M059J (cell line): ENCODE data around the gene MTHFD1L. TPM values are rescaled to one million over a fixed set of nuclear protein-coding genes. Genes with fewer than 3 reads are reported as not detected.
"Not testable (repeated sequence)": the region's sequence is repeated elsewhere in the genome, so short reads cannot be mapped to it uniquely, and the experiment has no call there.

Experiments used
- DNase-seq: peaks from one replicate; pipeline ENCODE4 v3.0.0-alpha.2; 2012; ENCODE audit warnings: low read depth
- total RNA-seq: library from RNA; depleted of rRNA; stranded (reverse); fragments of >200 nt; shearing (Covaris generic); gene quantifications from 2 replicates; pipeline ENCODE4 v1.2.3, GENCODE V29; 2014; rRNA removed

MTHFD1L gene
- 4.7 and 10.9 TPM in 2 replicates for total RNA-seq

DNA sequence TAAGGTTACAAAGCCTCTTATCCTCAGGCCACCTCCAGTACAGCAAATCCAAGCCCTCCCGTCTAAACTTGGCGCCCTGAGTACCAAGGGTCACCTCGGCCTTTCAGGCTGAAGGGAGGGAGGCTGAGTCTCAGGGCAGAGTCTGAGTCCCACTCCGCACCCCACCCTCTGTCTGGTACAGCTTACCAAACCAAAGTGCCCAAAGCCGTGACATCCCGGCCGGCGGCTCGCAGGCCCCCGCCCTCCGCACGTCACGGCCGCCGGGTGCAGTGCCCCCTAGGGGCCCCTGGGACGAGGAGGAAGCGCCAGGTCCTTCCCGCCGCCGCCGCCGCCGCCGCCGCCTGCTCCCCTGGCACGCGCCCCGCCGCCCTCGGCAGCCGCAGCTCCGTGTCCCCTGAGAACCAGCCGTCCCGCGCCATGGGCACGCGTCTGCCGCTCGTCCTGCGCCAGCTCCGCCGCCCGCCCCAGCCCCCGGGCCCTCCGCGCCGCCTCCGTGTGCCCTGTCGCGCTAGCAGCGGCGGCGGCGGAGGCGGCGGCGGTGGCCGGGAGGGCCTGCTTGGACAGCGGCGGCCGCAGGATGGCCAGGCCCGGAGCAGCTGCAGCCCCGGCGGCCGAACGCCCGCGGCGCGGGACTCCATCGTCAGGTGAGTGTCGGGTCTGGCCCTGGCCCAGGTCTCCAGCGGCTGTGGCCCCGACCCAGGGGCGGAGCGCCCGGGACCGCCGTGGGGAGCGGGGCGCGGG lies at the start of gene MTHFD1L:
Gene MTHFD1L, plus strand, starts transcription at position 297 of the 741 bp plus-strand sequence. Its CDS starts 121 bp downstream, at position 418.
- DNase-seq: peak; percentile 84

GRCh38 chr6:150816554-150816953 lies 48.9 kb upstream of the MTHFD1L start:
- DNase-seq: not testable (repeated sequence)

DNA sequence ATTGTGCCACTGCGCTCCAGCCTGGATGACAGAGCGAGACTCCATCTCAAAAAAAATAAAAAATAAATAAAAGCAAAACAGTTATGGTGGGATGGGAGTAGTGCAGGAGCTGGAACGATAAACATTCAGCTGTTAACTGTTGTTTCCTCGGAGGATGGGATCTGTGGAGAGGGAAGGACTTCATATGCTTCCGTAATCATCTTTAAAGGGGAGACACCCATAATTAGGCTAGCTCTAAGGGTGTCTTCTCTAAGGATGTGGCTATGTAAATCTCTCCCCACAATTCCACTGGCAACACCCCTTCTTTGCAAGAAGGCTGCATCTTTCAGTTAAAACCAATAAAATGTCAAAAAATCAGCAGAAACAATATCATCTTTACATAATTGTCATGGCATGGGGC lies 42.6 kb upstream of the MTHFD1L start:
- no peak for DNase-seq

GRCh38 chr6:150826788-150827187 lies 38.7 kb upstream of the MTHFD1L start:
- DNase-seq: no peak

- DNase-seq: not testable (repeated sequence)
Measured at GRCh38 chr6:150828107-150828506, 37.4 kb upstream of the MTHFD1L start.

DNA sequence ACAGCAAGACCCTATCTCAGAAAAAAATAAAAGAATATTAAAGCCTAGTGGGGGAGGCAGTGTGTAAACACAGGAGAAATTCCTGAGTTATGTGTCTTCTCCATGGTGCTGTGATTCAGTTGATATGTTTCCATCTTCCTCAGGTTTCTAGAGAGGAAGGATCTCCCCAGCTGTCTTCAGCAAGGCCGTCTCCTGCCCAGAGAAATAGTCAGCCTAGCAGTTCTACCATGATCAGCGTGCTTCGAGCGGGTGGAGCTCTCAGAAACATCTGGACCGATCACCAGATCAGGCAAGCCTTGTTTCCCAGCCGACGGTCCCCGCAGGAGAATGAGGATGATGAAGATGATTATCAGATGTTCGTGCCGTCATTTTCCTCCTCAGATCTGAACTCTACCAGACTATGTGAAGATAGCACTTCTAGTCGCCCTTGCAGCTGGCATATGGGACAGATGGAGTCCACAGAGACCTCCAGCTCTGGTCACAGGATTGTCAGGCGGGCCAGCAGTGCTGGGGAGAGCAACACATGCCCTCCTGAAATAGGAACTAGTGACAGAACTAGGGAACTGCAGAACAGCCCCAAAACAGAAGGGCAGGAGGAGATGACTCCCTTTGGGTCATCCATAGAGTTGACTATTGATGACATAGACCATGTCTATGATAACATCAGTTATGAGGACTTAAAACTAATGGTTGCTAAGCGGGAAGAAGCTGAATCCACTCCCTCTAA lies 34.9 kb upstream of the MTHFD1L start:
- DNase-seq: no peak

DNA sequence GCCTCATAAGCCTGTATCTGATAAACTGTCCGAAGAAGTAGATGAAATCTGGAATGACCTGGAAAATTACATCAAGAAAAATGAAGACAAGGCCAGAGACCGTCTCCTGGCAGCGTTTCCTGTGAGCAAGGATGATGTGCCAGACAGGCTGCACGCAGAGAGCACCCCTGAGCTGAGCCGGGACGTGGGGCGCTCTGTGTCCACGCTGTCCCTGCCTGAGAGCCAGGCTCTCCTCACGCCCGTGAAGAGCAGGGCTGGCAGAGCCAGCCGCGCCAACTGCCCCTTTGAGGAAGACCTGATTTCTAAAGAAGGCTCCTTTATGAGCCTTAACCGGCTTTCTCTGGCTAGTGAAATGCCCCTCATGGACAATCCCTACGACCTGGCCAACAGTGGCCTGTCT lies 33.9 kb upstream of the MTHFD1L start:
- DNase-seq: no peak

DNA sequence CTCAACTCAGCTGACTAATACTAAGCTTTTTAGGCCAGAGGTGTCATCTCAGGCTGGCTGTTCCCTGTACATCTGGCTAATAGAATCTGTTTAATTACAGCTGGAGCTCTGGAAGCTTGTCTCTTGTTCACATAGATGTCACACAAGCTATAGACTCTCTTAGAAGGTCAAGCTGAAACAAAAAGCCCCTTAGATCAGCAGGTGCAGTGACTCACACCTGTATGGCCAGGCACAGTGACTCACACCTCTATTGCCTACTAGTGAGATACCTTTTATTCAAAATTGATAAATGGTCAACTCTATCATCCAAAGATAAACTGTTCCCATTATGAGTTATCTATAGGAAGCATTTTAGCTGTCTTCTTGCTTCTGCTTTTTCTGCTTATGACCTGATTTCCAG lies 29.9 kb upstream of the MTHFD1L start:
- no peak for DNase-seq

DNA sequence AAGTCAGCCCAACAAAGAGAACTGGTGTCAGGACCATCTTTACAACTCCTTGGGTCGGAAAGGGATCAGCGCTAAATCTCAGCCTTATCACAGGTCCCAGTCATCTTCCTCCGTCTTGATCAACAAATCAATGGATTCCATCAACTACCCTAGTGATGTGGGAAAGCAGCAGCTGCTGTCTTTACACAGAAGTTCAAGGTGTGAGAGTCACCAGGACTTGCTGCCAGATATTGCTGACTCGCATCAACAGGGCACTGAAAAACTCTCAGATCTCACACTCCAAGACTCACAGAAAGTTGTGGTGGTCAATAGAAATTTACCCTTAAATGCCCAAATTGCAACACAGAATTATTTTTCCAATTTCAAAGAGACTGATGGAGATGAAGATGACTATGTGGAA lies 25.3 kb upstream of the MTHFD1L start:
- DNase-seq: no peak

GRCh38 chr6:150841189-150841588 lies 24.3 kb upstream of the MTHFD1L start:
- DNase-seq: no peak

DNA sequence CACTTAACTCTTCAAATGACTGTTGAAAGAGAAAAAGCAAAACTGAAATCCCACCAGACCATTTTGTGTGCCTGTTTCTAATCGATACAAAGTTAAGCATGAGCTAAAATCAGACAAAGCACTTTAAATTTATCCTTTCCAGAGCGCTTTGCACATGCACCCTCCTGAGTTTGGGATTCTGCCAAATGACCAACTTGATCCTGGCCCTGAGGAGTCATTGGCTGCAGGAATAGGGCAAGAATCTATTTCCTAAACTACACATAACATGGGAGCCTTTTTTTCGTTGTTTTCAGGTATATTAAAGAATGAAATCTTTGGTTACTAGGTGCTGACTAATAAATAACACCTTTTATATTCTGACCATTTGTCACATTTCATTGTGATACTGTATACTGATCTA lies 23.8 kb upstream of the MTHFD1L start:
- DNase-seq: no peak

GRCh38 chr6:150844371-150844770 lies 21.1 kb upstream of the MTHFD1L start:
- DNase-seq: no peak

DNA sequence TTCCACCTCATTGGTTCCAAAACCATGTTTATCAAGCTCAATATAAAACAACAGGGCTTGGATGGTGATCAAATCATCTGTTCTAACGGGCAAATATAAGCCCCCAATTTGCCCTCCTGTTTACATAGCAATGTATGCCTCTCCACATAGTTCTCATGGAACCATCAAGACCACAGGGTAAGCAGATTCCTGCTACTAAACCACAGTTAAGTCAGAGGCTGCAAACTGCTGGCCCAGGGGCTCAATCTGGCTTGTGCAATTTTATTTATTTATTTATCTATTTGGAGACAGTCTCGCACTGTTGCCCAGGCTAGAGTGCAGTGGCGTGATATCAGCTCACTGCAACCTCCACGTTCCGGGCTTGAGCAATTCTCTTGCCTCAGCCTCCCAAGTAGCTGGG lies 18.9 kb upstream of the MTHFD1L start:
- DNase-seq: no peak

- DNase-seq: no peak
Measured at GRCh38 chr6:150848400-150848799, 17.1 kb upstream of the MTHFD1L start.

GRCh38 chr6:150854392-150854791 lies 11.1 kb upstream of the MTHFD1L start:
- not testable (repeated sequence) for DNase-seq

- not testable (repeated sequence) for DNase-seq
Measured at GRCh38 chr6:150855171-150855570, 10.3 kb upstream of the MTHFD1L start.

GRCh38 chr6:150857062-150857944 lies 8.2 kb upstream of the MTHFD1L start:
- peak; percentile 96 for DNase-seq

GRCh38 chr6:150857945-150858308 lies 7.6 kb upstream of the MTHFD1L start:
- DNase-seq: no peak

- DNase-seq: not testable (repeated sequence)
Measured at GRCh38 chr6:150861448-150862168, 3.9 kb upstream of the MTHFD1L start.

DNA sequence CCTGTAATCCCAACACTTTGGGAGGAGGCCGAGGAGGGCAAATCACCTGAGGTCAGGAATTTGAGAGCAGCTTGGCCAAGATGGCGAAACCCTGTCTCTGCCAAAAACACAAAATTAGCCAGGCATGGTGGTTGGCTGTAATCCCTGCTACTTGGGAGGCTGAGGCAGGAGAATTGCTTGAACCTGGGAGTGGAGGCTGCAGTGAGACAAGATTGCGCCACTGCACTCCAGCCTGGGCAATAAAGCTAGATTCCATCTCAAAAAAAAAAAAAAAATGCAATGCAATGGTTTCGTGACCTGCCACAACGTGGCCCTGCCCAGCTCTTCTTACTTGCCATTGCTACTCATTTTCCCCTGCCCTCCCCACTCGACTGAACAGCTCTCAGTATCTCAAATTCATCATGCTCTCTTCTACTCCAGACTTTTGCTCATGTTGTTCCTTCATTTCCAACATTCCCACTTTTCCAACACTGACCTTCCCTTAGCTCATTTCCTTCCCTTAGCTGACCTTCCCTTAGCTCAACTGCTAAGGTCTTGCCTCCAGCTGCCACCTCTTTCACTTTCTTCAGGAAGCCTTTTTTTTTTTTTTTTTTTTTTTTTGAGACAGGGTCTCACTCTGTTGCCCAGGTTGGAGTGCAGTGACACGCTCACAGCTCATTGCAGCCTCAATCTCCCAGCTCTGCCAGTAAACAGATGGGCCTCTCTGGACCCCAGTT lies 2.1 kb upstream of the MTHFD1L start:
- no peak for DNase-seq

GRCh38 chr6:150865043-150865405 lies 478 bp upstream of the MTHFD1L start:
- DNase-seq: peak; percentile 47
